GM12864 (cell line): Measurements from ENCODE around the gene RNF126.
"Not testable (repeated sequence)": the region's sequence is repeated elsewhere in the genome, so short reads cannot be mapped to it uniquely, and the experiment has no call there.

ENCODE experiments used
- DNase-seq: peaks from one replicate; pipeline ENCODE4 v3.0.0-alpha.2; 2011; ENCODE audit warnings: low read depth
- H3K4me3 ChIP-seq: 2 replicates; pipeline ENCODE4 v1.5.1; 2011; ENCODE audit warnings: mild to moderate bottlenecking, low read depth, low read length, control low read depth
- CTCF ChIP-seq: IDR thresholded peaks from 2 replicates; pipeline ENCODE4 v1.5.1; 2011; ENCODE audit warnings: low read depth, mild to moderate bottlenecking, moderate library complexity, low read length, control low read depth, inconsistent platforms; ENCODE audit errors: missing control alignments

RNF126 gene

GRCh38 chr19:677601-678436, 14.8 kb upstream of the RNF126 start:
- TF ChIP-seq CTCF: no peak
- H3K4me3 ChIP-seq: peak overlapping the region; percentile 37
- DNase-seq: no peak

- no peak for TF ChIP-seq CTCF
- DNase-seq: no peak
- H3K4me3 ChIP-seq: peak overlapping the region; percentile 33
Measured at GRCh38 chr19:677201-677600, 14.2 kb upstream of the RNF126 start.

GRCh38 chr19:676339-677105, 13.5 kb upstream of the RNF126 start, which contains the start of gene FSTL3:
Gene FSTL3 (plus strand): TSS chr19:676392. CDS start chr19:676424, 32 bp downstream.
- H3K4me3 ChIP-seq: peak within 1 kb of the TSS; percentile 48
- DNase-seq: no peak
- TF ChIP-seq CTCF: no peak

- DNase-seq: no peak
- TF ChIP-seq CTCF: no peak
- peak overlapping the region; percentile 31 for H3K4me3 ChIP-seq
Measured at GRCh38 chr19:676007-676338, 13.0 kb upstream of the RNF126 start.

- no peak for TF ChIP-seq CTCF
Measured at GRCh38 chr19:674282-675151, 11.5 kb upstream of the RNF126 start.

GRCh38 chr19:670609-671075, 7.6 kb upstream of the RNF126 start:
- TF ChIP-seq CTCF: peak; percentile 51
- DNase-seq: no peak
- no peak overlapping the region for H3K4me3 ChIP-seq

More at GRCh38 chr19:674282-675151, 11.5 kb upstream of the RNF126 start:
- H3K4me3 ChIP-seq: no peak overlapping the region
- no peak for DNase-seq

- not testable (repeated sequence) for DNase-seq, H3K4me3 ChIP-seq
Measured at GRCh38 chr19:668675-669434, 5.8 kb upstream of the RNF126 start.

- not testable (repeated sequence) for DNase-seq, H3K4me3 ChIP-seq
Measured at GRCh38 chr19:666985-667573, 4.1 kb upstream of the RNF126 start.
